NCI-H187 treated with DMSO at 0.1 percent for 48 hours (cell line): Measurements from ENCODE around the gene SH3BP1.
"Not testable (repeated sequence)": the region's sequence is repeated elsewhere in the genome, so short reads cannot be mapped to it uniquely, and the experiment has no call there.

ENCODE experiments used
- DNase-seq: peaks from one replicate; lab custom pipeline; 2025; lab: John Stamatoyannopoulos, UW

Gene SH3BP1

GRCh38 chr22:37679670-37680069 lies 40.2 kb downstream of the SH3BP1 start:
- no peak for DNase-seq

DNA sequence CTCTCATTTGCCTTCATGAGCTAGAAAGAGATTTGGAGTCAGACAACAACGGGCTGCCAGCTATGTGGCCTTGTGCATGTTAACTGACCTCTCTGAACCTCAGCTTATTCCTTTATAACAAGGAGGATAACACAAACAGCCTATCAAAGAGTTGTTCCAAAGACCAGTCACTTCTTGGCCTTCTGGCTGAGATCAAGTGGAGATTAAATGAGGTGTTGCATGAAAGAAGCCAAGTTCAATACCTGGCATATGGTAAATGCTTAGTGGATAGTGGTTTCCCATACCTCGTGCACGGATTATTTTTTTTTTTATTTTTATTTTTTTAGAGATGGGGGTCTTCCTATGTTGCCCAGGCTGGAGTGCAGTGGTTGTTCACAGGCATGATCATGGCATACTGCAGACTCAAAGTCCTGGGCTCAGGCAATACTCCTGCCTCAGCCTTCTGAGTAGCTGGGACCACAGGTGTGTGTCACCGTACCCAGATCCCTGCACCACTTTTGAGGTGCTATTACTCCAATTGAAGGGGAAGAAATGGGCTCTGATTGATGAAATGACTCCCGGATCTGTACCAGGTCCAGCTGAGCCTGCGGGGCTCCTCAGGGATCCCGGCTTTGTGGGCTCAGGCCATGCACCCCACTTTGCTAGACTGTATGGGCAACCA lies 40.9 kb downstream of the SH3BP1 start:
- no peak for DNase-seq

DNA sequence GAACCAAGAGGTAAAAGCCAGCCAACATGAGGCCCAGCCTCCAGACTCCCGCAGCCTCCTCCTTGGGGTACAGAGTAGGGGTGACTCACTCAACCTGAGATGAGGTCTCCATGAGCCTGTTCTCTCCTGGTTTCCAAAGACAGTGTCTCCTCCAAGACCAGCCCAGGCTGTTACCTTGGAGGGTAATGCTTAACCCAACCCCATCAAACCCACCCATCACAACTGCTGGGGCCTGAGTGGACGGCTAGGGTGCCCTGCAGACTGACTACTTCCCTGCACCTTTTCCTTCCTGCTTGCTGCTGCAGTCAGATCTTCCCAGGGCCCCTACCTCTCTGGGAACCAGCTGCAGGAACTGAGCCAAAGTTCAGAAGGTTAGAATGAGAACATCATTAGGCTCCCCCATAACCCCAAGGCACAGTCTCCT lies 41.5 kb downstream of the SH3BP1 start:
- no peak for DNase-seq

DNA sequence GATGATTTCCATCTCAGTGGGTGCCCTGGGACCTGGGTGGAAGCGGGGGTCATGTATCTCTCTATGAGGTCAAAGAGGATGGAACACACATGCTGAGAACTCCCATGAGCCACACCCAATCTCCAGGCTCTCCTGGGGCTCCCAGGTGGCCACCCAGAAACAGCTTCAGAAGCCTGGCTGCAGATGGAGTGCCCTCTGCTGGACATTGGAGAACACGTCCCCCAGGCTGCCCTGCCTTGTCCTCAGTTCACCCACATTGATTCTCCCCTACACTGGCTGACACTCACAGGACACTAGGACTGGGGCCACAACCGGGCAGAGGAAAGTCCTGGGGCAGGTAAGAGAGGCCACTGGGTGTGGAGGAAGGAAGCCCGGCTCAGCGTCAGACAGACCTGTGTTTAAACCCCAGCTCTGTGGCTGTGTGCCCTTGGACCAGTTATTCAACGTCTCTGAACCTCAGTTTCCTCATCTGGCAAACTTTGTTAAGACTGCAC lies 42.1 kb downstream of the SH3BP1 start:
- DNase-seq, result no peak

DNA sequence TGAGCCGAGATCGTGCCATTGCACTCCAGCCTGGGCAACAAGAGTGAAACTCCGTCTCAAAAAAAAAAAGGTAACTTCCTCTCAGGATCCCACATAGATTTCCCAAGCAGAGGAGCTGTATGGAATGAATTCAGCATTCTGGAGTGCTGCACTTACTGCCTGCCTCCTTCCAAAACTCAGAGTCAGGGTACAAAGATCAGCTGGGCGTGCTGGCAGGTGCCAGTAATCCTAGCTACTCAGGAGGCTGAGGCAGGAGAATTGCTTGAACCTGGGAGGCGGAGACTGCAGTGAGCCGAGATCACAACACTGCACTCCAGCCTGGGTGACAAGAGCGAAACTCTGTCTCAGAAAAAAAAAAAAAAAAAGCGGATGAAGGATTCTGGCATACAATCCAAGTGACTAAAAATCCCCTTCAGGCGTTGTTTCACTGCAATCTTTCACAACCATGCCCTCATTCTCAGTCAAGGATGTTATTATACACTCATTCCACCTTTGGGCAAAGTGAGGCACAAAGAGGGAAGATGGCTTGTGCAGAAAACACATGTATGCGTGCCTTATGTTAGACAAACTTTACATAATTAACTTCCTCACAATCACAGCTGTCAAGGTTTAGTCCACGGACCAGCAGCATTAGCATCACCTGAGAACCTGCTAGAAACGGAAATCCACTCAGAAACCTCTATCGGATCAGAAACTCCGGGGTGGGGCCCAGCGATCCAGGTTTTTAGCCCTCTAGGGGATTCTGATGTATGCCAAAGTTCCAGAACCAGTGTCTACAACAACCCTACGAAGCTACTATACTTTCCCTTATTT lies 45.5 kb downstream of the SH3BP1 start:
- no peak for DNase-seq

DNA sequence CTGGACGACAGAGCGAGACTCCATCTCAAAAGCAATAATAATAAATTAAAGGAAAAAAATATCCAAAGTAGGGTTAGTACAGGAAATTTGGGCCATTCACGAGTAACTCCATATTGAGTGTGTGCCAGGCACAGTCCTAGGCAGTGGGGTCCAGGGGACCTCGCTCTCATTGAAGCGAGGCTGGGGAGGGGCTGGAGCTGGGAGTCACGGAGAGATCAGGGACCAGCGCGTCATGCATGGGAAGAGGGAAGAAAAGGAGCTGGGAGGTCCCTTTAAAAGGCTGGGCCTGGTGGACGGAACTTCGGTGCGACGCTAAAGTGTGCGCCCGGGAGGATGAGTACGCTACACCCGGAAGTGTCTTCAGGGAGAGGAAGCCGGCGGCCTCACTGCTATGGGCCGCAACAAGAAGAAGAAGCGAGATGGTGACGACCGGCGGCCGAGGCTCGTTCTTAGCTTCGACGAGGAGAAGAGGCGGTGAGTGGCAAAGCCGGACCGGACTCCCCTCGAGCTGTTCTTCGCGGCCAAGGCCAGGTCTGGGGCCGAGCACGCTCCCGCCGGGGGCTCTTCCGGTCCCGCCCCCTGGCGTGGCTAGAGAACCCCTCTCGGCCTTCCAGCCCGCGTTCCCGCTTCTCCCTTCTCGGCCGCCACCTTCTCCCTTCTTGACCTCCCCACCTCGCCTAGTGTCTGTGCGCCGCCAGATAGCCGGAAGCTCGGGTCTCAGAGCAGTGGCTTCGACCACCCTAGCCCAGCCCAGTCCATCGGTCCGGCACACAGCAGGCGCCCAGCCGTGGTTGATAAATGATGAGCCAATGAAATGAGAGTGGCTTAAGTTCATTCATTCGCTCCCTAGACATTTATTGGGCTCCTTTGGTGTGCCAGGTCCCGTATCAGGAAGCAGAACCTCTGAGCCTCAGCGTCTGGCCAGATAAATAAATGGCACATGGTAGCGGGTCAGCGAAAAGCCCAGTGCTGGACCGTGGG lies 46.8 kb downstream of the SH3BP1 start, which contains the start of gene NOL12:
Gene NOL12 (plus strand): TSS at position 342 of the 981 bp plus-strand sequence. CDS start 50 bp downstream, at position 392.
- peak; percentile 25 for DNase-seq

- no peak for DNase-seq
These were observed 50.9 kb downstream of the SH3BP1 start for GRCh38 chr22:37690407-37690806.

- no peak for DNase-seq
These were observed 51.5 kb downstream of the SH3BP1 start for GRCh38 chr22:37690901-37691504.

DNA sequence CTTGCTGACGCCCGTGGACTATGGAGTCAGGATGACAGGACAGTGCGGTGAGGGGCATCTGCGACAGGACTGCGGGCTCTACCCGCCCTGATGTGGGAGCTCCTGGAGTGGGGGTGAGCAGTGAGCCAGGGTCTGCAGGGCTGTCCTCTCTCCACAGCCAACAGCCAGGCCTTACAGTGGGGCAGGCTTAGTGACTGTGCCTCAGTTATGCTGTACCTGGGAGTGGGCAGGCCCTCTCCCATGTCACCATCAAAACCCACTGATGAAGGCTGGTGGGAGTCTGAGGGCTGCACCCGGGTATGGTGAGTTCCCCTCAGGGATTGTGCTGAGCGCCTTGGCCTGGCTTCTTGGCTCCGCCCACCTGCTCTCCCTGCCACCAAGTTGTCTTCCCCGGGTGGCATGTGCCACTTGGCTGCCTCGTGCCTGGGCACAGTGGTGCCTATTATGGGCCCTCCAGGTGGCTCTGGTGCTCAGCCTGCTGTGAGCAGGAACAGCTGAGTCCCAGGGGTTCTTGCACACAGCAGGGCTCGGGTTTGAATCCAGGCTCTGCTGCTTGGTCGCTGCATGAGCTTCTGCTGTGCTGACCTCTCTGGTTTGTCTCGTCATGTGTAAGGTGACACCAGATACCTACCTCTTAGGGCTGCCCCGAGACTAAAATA lies 53.3 kb downstream of the SH3BP1 start:
- no peak for DNase-seq

GRCh38 chr22:37694131-37694530 lies 54.7 kb downstream of the SH3BP1 start:
- not testable (repeated sequence) for DNase-seq

DNA sequence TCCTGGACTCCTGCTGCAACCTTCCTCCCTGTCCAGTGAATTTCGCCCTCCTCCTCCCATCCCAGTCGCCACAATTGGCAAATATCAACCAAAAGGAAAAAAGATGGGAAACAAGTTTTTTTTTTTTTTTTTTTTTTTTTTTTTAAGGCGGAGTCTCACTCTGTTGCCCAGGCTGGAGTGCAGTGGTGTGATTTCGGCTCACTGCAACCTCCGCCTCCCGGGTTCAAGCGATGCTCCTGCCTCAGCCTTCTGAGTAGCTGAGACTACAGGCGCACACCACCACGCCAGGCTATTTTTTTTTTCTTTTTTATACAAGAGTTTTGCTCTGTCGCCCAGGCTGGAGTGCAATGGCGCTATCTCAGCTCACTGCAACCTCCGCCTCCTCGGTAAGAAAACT lies 56.8 kb downstream of the SH3BP1 start:
- not testable (repeated sequence) for DNase-seq

DNA sequence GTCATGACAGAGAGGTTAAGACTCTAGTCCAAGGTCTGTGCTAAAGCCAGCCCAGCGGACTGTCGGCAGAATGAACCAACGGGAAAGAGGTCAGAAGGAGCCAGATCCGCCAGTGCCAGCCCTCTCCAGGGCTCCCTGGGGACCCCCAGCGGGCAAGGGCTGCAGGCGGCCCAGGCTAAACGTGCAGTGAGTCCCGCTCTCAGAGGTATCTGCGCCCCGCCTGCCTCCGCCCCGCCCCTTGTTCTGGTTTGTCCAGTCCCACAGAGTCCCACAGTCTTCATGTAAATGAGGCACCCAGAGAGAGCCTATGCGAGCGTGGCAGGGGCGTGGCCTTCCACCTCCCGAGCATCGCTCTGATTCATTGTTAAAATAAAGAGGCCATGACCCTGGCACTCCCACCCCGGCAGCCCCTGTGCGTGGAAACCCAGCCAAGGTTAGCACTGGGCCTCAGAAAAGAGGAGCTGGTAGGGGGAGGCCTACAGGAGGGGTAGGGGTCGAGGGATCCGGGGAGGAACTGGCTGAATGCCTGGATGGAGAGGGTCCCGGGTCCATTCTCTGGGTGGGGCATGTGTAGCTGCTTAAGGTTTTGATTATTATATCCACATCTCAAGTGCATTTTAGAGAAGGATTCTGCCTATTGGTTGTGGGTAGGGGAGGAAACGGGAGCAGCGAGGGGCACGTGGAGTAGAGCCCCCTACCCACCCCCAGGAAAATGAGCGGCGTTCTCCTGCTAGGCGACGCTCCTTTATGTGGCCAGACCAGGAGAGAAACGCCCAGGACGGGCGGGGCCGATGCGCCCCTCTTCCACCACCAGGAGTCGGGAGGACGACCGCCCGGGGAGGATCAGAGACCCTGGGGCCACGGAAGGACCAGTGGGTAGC lies 57.4 kb downstream of the SH3BP1 start, which contains the start of gene TRIOBP:
Gene TRIOBP (plus strand): TSS at position 392 of the 881 bp plus-strand sequence. CDS start 4,318 bp downstream, outside the sequence.
- DNase-seq, result peak; percentile 81

GRCh38 chr22:37697538-37697835 lies 58.0 kb downstream of the SH3BP1 start:
- no peak for DNase-seq

- no peak for DNase-seq
These were observed 61.8 kb downstream of the SH3BP1 start for GRCh38 chr22:37701141-37701786.

GRCh38 chr22:37703906-37704305 lies 64.4 kb downstream of the SH3BP1 start:
- DNase-seq, result no peak

GRCh38 chr22:37704645-37705044 lies 65.2 kb downstream of the SH3BP1 start:
- DNase-seq, result no peak

GRCh38 chr22:37705205-37705604 lies 65.7 kb downstream of the SH3BP1 start:
- DNase-seq, result no peak
